Body of pancreas (tissue), 4 donors: Measurements from ENCODE around the gene TALDO1. TPM values are rescaled to one million over a fixed set of nuclear protein-coding genes. Genes with fewer than 3 reads are reported as not detected.

Source experiments
- ATAC-seq: fragments of 150-250 bp; one replicate; pipeline ENCODE4 v1.9.1; 2016
- DNase-seq, 4 donors: peaks; one replicate each; pipeline ENCODE4 v3.0.0-alpha.2; 2019
- H3K27ac ChIP-seq, 4 donors: fragments of 200-600 bp; sonication (generic); 1 replicate in 3 of 4; 2 replicates in 1 of 4; pipeline versions ENCODE4 v1.5.1 to v1.6.1; 2016 to 2019; ENCODE audit warnings: mild to moderate bottlenecking in 1 of 4, mixed read lengths in 1 of 4, moderate library complexity in 1 of 4
- H3K27me3 ChIP-seq, 2 donors: fragments of 200-600 bp; sonication (generic); one replicate each; pipeline ENCODE4 v1.6.0; 2016; ENCODE audit warnings: mild to moderate bottlenecking in 1 of 2
- H3K36me3 ChIP-seq, 2 donors: fragments of 200-600 bp; sonication (generic); replicated peaks in 1 of 2; 2 replicates each; pipeline ENCODE4 v1.5.1; 2016; ENCODE audit warnings: low read depth in 2 of 2; ENCODE audit not compliant: insufficient read depth in 1 of 2
- H3K4me1 ChIP-seq: fragments of 200-600 bp; sonication (generic); one replicate; pipeline ENCODE4 v1.6.0; 2016
- H3K4me3 ChIP-seq, 2 donors: fragments of 200-600 bp; sonication (generic); 1 replicate in 1 of 2; 2 replicates in 1 of 2; pipeline ENCODE4 v1.5.1; 2016 to 2019
- H3K9me3 ChIP-seq, 3 donors: fragments of 200-600 bp; sonication (generic); 1 replicate in 2 of 3; 2 replicates in 1 of 3; pipeline ENCODE4 v1.5.1; 2016
- CTCF ChIP-seq, 7 experiments: fragments of 450-650 bp in 4 of 7; fragments of 200-600 bp in 3 of 7; sonication (generic) in 3 of 7; IDR thresholded peaks; one replicate each; pipeline ENCODE4 v1.5.1; 2016 to 2019; ENCODE audit warnings: antibody characterized with exemption in 7 of 7
- POLR2A ChIP-seq, 3 donors: fragments of 450-650 bp; IDR thresholded peaks; one replicate each; pipeline ENCODE4 v1.6.1; 2016; ENCODE audit warnings: antibody characterized with exemption in 3 of 3, mild to moderate bottlenecking in 2 of 3
- WGBS, 2 donors: methylation state at CpG; one replicate each; pipeline ENCODE4 v1.1.5; 2017; 5-methylcytosine and 5-hydroxymethylcytosine counted together
- intact Hi-C: fragments of 100-400 bp; cut with DNase I; formaldehyde crosslinking; loops from one replicate; pipeline ENCODE4 v1.15.1; 2023
- total RNA-seq, 2 donors: library from RNA; depleted of rRNA; stranded (reverse); fragments of >200 nt; gene quantifications; one replicate each; pipeline ENCODE4 v1.1.0, GENCODE V29; 2016

Gene TALDO1
- total RNA-seq, 2 donors from 2014 or later, result 78.9 to 119 TPM

DNA sequence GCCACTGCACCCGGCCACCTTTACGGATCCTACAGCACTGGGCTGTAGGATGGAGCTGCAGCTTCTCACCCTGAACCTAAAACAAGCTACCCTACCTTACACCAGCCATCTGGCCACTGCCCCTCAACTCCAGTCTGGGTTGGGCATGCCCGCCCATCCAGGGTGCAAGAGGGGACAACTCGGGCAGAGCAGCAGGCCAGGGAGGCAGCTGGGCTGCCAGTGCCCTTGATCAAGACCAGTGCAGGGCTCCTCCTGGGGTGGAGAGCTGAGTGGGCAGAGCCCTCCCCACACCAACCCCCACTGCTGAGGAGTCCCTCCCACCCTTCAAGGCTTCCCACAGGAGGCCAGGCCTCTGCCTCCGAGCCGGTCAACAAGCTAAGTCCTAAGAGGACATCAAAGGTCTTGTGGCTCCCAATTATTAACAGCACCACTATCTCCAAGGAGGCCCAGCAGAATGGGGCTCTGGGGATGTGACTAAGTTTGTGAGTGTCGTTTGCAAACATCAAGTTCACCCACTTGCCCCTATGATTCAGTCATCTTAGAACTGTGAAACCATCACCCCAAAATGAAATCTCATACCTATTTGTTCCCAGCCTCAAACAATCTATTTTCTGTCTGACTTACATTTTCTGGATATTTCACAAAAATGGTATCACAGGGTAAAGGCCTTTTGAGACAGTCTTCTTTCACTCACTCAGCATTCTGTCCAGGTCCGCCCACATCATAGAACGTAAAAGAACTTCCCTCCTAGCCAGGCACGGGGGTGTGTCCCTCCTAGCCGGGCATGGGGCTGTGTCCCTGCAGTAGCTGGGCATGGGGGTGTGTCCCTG lies 19.1 kb downstream of the TALDO1 start:
- Histone ChIP-seq H3K27me3 (no peaks in the 10 kb centered on the region), H3K9me3 (no peaks in the 10 kb centered on the region), H3K4me3 (no peak overlapping the region), H3K27ac (no peak overlapping the region), H3K36me3 (peaks cover 0 to 17% of the 10 kb centered on the region in 2 donors), H3K4me1 (peaks cover 7% of the 10 kb centered on the region)
- intact Hi-C loops, result no loop called here
- TF ChIP-seq POLR2A (IDR thresholded peaks at IDR 0.05), result no peak
- TF ChIP-seq CTCF (IDR thresholded peaks at IDR 0.05), result no peak
- DNase-seq, result no peak
- WGBS, 2 donors, result 79 to 81% methylated on average over 8 to 11 of the region's 11 CpGs
- no peak for ATAC-seq

DNA sequence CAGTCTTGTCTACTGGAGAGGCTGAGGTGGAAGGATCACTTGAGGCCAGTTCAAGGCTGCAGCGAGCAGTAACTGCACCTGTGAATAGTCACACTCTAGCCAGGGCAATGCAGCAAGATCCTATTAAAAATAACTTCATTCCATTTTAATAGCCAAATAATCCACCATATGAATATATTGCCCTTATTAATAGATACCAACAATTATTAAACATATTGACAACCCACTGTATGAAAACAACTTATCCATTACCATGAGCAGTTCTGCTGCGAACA lies 19.6 kb downstream of the TALDO1 start:
- WGBS, 2 donors, result 86 to 92% methylated on average over 2 of the region's 2 CpGs
- Histone ChIP-seq H3K4me1 (peaks cover 7% of the 10 kb centered on the region), H3K4me3 (no peak overlapping the region), H3K36me3 (peaks cover 0 to 14% of the 10 kb centered on the region in 2 donors), H3K9me3 (no peaks in the 10 kb centered on the region), H3K27me3 (no peaks in the 10 kb centered on the region), H3K27ac (no peak overlapping the region)
- no peak for ATAC-seq
- TF ChIP-seq POLR2A (IDR thresholded peaks at IDR 0.05), result no peak
- no peak for TF ChIP-seq CTCF (IDR thresholded peaks at IDR 0.05)
- intact Hi-C loops, result no loop called here
- no peak for DNase-seq

DNA sequence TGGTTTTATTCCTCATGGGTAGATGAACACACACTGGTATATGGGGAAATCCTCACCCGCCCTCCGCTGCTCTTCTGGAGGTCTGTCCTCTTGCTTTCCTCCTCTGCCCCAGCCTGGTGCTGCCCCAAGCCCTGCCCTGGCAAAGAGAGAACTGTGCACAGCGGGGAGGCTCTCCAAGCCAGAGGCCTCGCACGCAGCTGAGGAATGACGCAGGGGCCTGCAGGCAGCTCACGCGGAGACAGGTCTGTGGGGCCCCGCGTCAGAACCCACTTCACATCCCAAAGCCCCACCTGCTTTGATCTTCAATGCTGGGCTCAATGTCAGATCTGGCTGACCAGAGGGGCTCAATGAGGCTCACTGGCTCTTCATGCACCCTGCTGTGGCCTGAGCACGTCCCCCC lies 20.0 kb downstream of the TALDO1 start:
- peaks cover 7% of the 10 kb centered on the region for H3K4me1 ChIP-seq
- H3K36me3 ChIP-seq, result peaks cover 0 to 15% of the 10 kb centered on the region in 2 donors
- no peak for TF ChIP-seq CTCF (IDR thresholded peaks at IDR 0.05)
- TF ChIP-seq POLR2A (IDR thresholded peaks at IDR 0.05), result no peak
- ATAC-seq, result no peak
- H3K27me3 ChIP-seq, result no peaks in the 10 kb centered on the region
- no peak overlapping the region for H3K27ac ChIP-seq
- DNase-seq, result no peak
- H3K4me3 ChIP-seq, result no peak overlapping the region
- no peaks in the 10 kb centered on the region for H3K9me3 ChIP-seq
- intact Hi-C loops, result no loop called here
- WGBS, 2 donors, result 93% methylated on average over 4 to 11 of the region's 11 CpGs

GRCh38 chr11:769887-770641 lies 22.8 kb downstream of the TALDO1 start:
- ATAC-seq, result no peak
- intact Hi-C loops, result no loop called here
- Histone ChIP-seq H3K9me3 (no peaks in the 10 kb centered on the region), H3K4me1 (peaks cover 4% of the 10 kb centered on the region), H3K27ac (no peak overlapping the region), H3K36me3 (peaks cover 0 to 12% of the 10 kb centered on the region in 2 donors), H3K27me3 (no peaks in the 10 kb centered on the region), H3K4me3 (no peak overlapping the region)
- DNase-seq, result no peak
- 82 to 89% methylated on average over 16 to 23 of the region's 23 CpGs for WGBS, 2 donors
- TF ChIP-seq CTCF (IDR thresholded peaks at IDR 0.05) (no peak), POLR2A (IDR thresholded peaks at IDR 0.05) (no peak)
